DOHH2 (cell line): ENCODE results near the gene SLC35G2.

ENCODE experiments used
- H3F3A ChIP-seq: fragments of 200-600 bp; sonication (generic), shearing (Covaris generic); 2 replicates; pipeline ENCODE4 v1.6.0; 2016; ENCODE audit warnings: antibody characterized with exemption, mild to moderate bottlenecking; ENCODE audit not compliant: control insufficient read depth, insufficient read depth
- H3K27ac ChIP-seq: fragments of 200-600 bp; sonication (generic); 2 replicates; pipeline ENCODE4 v1.5.1; 2014; ENCODE audit warnings: low read depth, mild to moderate bottlenecking, low read length, moderate library complexity
- H3K27me3 ChIP-seq: fragments of 200-600 bp; sonication (generic); 2 replicates; pipeline ENCODE4 v1.6.1; 2014; ENCODE audit warnings: mild to moderate bottlenecking, low read length, mixed read lengths; ENCODE audit not compliant: control insufficient read depth
- H3K36me3 ChIP-seq: fragments of 200-600 bp; sonication (generic); 2 replicates; pipeline ENCODE4 v1.6.1; 2014; ENCODE audit warnings: mild to moderate bottlenecking, low read length, moderate library complexity, mixed read lengths; ENCODE audit not compliant: control insufficient read depth
- H3K4me1 ChIP-seq: fragments of 200-600 bp; sonication (generic); 2 replicates; pipeline ENCODE4 v1.6.1; 2014; ENCODE audit warnings: mild to moderate bottlenecking, low read length, mixed read lengths; ENCODE audit not compliant: control insufficient read depth
- H3K4me2 ChIP-seq: fragments of 200-600 bp; sonication (generic); 2 replicates; pipeline ENCODE4 v1.6.0; 2014; ENCODE audit warnings: mild to moderate bottlenecking, low read length, moderate library complexity
- H3K4me3 ChIP-seq: fragments of 200-600 bp; sonication (generic); 2 replicates; pipeline ENCODE4 v1.5.1; 2014; ENCODE audit warnings: mild to moderate bottlenecking, low read length, mixed read lengths
- H3K79me2 ChIP-seq: fragments of 200-600 bp; sonication (generic); 2 replicates; pipeline ENCODE4 v1.6.1; 2014; ENCODE audit warnings: mild to moderate bottlenecking, low read length, mixed read lengths; ENCODE audit not compliant: control insufficient read depth
- H3K9me2 ChIP-seq: fragments of 200-600 bp; sonication (generic); replicated peaks from 2 replicates; pipeline ENCODE4 v1.6.1; 2014; ENCODE audit warnings: mild to moderate bottlenecking, low read length, mixed read lengths; ENCODE audit not compliant: control insufficient read depth
- H3K9me3 ChIP-seq: fragments of 200-600 bp; sonication (generic); 2 replicates; pipeline ENCODE4 v1.6.1; 2014; ENCODE audit warnings: antibody characterized with exemption, low read length, mixed read lengths; ENCODE audit not compliant: control insufficient read depth, insufficient read depth
- H4K20me1 ChIP-seq: fragments of 200-600 bp; sonication (generic); 2 replicates; pipeline ENCODE4 v1.6.0; 2014; ENCODE audit warnings: low read depth, mild to moderate bottlenecking, antibody characterized with exemption, low read length, moderate library complexity; ENCODE audit not compliant: control insufficient read depth, insufficient read depth
- EZH2phosphoT487 ChIP-seq: fragments of 200-600 bp; sonication (generic); IDR thresholded peaks from 2 replicates; pipeline ENCODE4 v1.6.1; 2017; ENCODE audit warnings: borderline replicate concordance, mild to moderate bottlenecking, antibody characterized with exemption, low read length, moderate library complexity, mixed read lengths
- TF ChIP-seq, protein P1 (sequence below): fragments of 200-600 bp; sonication (generic); IDR thresholded peaks from one replicate; pipeline ENCODE4 v1.5.1; 2014; ENCODE audit warnings: antibody characterized with exemption, mild to moderate bottlenecking, low read depth, low read length; ENCODE audit not compliant: poor library complexity, severe bottlenecking

Gene SLC35G2

DNA sequence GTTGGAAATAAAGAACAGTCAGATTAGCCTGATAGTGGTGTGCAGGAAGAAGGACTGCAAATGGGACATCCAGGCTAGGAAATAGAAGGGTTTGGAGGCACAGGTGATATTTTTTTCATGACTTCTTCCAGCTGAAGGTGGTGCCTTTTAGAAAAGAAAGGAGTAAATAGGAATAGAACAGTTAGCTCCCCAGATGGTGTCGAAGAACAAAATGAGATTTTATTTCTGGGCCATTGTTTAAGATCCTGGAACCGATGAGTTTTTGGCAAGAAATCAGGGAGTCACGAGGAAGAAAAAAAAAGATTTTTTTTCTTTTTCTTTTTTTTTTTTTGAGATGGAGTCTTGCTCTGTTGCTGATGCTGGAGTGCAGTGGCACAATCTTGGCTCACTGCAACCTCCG is 33.3 kb downstream of the SLC35G2 start:
- no peak overlapping the region for H3K27ac ChIP-seq
- no peaks in the 10 kb centered on the region for H3K9me3 ChIP-seq
- no peaks in the 10 kb centered on the region for H3F3A ChIP-seq
- H3K27me3 ChIP-seq, result no peaks in the 10 kb centered on the region
- H3K9me2 ChIP-seq, result no peaks in the 10 kb centered on the region
- 0 out of 2 replicates have a peak, but pooled peaks cover 3% of the 10 kb centered on the region for H4K20me1 ChIP-seq
- peaks cover 10% of the 10 kb centered on the region for H3K4me1 ChIP-seq
- TF ChIP-seq EZH2phosphoT487, result no peak
- TF ChIP-seq, protein P1, sequence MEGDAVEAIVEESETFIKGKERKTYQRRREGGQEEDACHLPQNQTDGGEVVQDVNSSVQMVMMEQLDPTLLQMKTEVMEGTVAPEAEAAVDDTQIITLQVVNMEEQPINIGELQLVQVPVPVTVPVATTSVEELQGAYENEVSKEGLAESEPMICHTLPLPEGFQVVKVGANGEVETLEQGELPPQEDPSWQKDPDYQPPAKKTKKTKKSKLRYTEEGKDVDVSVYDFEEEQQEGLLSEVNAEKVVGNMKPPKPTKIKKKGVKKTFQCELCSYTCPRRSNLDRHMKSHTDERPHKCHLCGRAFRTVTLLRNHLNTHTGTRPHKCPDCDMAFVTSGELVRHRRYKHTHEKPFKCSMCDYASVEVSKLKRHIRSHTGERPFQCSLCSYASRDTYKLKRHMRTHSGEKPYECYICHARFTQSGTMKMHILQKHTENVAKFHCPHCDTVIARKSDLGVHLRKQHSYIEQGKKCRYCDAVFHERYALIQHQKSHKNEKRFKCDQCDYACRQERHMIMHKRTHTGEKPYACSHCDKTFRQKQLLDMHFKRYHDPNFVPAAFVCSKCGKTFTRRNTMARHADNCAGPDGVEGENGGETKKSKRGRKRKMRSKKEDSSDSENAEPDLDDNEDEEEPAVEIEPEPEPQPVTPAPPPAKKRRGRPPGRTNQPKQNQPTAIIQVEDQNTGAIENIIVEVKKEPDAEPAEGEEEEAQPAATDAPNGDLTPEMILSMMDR, result no peak
- peaks cover 22% of the 10 kb centered on the region for H3K36me3 ChIP-seq
- H3K4me3 ChIP-seq, result no peak overlapping the region
- H3K79me2 ChIP-seq, result peaks cover 46% of the 10 kb centered on the region
- H3K4me2 ChIP-seq, result no peak overlapping the region

DNA sequence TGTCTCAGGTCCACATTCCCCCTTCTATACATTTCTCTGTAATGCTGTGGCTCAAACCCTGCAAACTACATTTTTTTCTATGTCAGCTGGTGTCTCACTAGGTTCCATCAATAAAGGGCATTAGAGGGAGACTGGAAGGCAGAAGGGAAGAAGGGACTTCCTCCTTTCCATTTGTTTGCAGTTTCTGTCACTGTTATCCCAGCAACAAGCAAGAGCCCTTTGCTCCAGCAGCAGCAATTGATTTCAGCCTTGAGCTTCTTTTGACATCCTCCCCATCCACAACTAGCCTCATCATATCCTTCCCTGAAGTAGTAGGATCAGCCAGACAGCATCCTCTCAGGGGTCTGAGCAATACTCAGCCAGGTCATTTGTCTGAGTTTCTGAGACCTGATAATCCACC is 37.7 kb downstream of the SLC35G2 start:
- Histone ChIP-seq H3K4me1 (peaks cover 51% of the 10 kb centered on the region), H3K27me3 (no peaks in the 10 kb centered on the region), H3K9me2 (no peaks in the 10 kb centered on the region), H4K20me1 (0 out of 2 replicates have a peak, but pooled peaks cover 3% of the 10 kb centered on the region), H3K4me3 (no peak overlapping the region), H3K79me2 (peaks cover 78% of the 10 kb centered on the region), H3K9me3 (no peaks in the 10 kb centered on the region), H3K4me2 (0 out of 2 replicates have a peak overlapping the region, but pooled peaks have one; percentile 6), H3K27ac (no peak overlapping the region), H3F3A (peaks cover 5% of the 10 kb centered on the region), H3K36me3 (peaks cover 32% of the 10 kb centered on the region)
- TF ChIP-seq, protein P1, result no peak
- TF ChIP-seq EZH2phosphoT487, result no peak

DNA sequence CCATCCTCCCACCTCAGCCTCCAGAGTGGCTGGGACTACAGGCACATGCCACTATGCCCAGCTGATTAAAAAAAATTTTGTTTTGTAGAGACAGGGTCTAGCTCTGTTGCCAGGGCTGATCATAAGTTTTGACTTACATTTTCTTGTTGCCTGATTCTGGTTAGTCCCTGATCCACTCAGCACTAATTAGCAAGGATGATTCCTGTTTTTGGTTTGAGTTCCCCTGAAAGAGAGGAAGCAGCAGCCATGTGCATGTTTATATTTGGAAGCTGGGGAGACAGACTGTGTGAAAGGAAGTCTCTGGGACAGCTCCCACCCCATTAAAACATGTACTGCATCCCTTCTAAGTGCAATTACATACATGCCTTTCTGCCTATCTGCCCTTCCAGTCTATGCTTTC is 39.5 kb downstream of the SLC35G2 start:
- Histone ChIP-seq H3K27ac (no peak overlapping the region), H3K4me1 (peaks cover 55% of the 10 kb centered on the region), H3K36me3 (peaks cover 41% of the 10 kb centered on the region), H3K79me2 (peaks cover 89% of the 10 kb centered on the region), H4K20me1 (0 out of 2 replicates have a peak, but pooled peaks cover 3% of the 10 kb centered on the region), H3K9me2 (no peaks in the 10 kb centered on the region), H3K4me3 (no peak overlapping the region), H3K4me2 (peak overlapping the region; percentile 99), H3K9me3 (no peaks in the 10 kb centered on the region), H3F3A (peaks cover 5% of the 10 kb centered on the region), H3K27me3 (no peaks in the 10 kb centered on the region)
- TF ChIP-seq, protein P1, result no peak
- no peak for TF ChIP-seq EZH2phosphoT487
